SW 1271 (cell line): ENCODE results near the gene TCF3.
"Not testable (repeated sequence)": the region's sequence is repeated elsewhere in the genome, so short reads cannot be mapped to it uniquely, and the experiment has no call there.

Source experiments
- DNase-seq, 2 experiments: peaks; one replicate each; lab custom pipeline; 2025; lab: John Stamatoyannopoulos, UW

The TCF3 gene

DNA sequence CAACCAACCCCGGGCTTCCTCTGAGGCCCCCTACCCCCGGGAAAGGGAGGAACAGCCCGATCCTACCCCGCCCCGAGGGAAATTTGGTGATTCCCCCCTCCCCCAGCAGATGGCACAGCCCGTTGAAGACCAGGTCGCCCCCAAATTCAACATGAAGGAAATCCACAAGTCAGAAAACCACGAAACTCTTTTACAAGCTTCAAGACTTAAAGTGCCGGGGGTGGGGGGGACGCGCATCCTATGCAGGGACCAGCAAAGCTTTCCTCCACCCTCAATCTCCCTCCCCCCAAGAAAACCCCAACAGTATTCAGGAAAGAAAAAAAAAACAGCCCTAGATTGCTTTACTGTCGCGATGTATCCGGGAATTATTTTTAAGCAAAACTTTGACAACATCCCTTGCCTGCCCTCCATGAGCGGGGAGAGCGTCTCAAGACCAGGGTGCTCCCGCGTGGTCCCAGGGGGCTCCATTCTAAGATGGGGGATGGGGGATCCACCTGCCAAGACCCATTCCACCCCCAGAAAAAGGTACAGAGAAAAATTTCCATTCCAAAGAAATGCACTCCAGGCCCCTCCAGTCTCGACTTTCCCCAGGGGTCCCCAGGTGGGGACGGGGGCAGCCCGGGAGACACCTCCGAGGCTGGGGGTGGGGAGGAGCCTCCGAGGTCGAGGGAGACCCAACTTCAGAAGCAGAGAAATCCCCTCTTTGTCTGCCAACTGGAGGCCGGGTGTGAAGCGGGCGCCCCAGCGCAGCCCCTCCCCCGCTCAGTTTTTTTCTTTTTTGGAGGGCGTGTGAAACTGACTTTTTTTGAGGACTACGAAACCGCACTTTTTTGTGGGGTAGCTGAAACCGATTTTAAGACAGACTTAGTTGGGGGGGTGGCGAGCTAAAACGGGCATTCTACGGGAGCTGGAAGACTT, 1.5 kb downstream of the TCF3 start:
- DNase-seq: no peak

DNA sequence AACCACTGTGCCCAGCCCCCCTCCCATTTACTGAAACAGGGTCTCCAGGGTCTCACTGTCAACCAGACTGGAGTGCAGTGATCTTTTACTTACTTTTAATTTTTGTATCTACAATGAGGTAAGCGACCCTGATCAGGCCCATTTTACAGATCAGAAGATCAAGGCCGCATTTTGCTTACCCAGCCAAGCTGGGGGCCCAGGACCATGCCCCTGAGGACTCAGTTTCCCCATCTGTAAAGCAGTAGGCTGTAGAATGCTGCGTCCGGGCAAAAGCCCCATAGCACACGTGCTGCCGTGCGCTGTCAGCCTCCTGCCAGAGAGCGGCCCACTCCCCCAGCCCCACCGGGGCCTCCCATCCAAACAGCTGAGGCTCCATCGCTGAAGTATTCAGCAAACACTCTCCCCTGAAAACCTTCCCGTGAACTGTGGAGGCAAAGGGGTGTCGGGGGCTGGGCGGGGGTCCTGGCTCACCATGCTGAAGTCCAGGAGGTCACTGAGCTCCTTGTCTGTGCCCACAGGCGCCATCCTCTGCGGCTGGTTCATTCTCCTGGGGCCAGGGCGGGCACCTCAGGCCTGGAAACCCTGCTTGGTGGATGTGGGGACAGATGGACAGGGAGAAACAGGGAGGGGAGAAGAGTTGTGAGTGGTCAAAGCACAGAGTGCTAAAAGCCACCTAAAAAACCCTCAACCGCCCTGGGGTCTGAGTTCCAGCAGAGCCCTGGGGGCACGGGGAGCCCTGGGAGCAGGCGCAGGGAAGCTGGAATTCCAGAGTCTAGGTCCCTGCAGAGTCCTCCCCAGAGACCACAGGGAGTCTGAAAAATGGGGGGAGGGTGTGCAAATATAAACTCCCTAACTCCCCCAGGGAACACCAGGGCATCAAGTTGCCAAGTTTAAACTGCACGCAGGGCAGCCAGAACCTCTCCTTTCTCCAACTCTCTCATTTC, 2.4 kb downstream of the TCF3 start:
- no peak for DNase-seq

DNA sequence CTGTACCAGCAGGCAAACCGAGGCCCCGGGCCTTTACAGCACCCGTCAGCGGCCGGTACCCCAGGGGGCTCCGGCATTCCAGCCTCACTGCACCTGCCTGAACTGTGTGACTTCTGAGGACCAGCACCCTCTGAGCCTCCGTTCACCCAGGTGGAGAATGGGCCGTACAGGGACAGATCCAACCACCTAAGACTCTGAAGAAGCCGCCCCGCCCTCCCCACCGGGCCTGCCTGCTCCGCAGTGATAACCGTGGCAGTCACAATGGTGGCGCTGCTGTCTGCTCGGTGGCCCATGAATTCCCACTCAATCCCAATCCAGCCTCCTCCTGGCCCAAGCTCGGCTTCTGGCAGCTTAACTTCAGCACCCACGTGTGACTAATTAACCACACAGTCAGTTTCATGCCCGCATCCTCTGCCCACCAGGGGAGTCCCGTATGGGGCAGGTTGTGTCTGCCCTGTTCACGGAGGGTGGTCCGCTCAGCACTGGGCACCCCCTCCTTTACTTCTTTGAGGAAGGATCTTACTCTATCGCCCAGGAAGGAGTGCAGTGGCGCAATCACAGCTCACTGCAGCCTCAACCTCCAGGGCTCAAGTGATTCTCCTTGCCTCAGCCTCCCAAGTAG, 3.4 kb downstream of the TCF3 start:
- DNase-seq: no peak

- DNase-seq: no peak
These were observed 4.0 kb downstream of the TCF3 start for GRCh38 chr19:1648459-1648849.

GRCh38 chr19:1647501-1648458, 4.6 kb downstream of the TCF3 start:
- no peak for DNase-seq

DNA sequence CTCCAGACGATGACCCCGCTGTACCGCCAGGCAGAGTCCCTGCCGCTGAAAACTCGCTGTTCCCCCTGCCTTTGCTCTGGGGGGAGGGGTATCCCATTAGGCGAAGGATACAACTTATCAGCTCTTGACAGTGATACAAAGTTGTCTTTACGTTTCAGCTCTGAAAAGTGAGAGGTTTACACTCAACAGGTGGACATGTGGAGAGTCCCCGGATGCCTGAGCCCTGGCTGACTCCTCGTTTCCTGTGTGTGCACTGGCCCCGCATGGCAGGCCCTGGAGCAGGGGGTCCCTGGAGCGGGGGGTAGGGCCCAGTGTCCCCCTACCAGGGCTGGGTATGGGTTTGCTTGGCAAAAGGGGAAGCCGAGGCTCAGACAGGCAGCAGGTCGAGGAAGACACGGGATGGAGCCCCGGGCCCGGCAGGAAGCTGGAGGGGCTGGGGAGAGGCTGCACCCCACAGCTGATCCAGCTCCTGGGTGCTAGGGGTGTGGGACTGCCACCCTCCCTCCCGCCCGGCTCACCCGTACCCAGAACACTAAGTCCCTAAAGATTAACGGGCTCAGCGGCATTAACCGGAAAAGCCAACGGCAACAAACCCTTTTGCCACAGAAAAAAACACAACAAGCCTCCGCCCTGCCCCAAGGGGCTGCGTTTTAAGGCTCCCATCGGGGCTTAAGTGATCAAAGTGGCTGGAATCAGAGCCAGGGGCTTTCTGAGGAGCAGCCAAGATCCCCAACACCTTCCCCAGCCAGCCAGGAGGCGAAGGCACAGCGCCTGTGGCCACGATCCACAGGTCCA, 5.6 kb downstream of the TCF3 start:
- no peak for DNase-seq

DNA sequence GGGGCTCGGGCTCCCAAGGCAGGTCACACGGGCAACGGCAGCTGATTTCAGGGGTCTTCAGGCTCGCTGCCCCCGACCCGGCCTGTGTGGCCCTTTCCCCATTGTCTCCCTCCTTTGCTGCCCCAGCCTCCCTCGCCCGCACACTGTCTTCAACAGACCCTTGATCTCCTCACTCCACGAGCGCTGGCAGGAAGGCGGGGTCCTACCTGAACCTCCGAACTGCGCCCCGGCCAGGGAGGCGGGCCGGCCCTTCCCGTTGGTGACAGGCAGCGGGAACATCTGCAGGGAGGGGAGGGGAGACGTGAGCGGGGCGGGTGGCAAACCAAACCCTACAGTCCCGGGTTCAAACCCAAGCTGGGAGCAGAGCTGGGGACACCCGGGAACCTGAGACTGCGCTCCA, 6.3 kb downstream of the TCF3 start:
- no peak for DNase-seq

DNA sequence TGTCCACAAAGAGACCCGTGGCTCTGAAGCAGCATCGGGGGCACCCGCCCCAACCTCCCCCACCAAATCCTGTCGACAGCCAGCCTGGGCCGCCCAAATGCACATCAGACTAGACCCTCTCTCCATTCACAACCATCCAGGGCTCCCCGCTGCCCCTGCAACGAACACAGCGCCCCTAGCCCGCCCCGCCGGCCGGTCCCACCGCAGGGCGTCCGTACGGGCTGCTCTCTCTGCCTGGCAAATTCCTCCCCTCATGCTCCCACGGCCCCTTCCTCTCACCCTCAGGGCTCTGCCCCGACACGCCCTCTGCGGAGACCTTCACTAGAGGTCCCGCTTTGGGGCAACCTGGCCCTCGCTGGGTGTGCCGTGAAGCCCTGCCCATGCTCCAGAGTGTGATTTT, 7.1 kb downstream of the TCF3 start:
- no peak for DNase-seq

GRCh38 chr19:1644070-1644469, 8.3 kb downstream of the TCF3 start:
- no peak for DNase-seq

DNA sequence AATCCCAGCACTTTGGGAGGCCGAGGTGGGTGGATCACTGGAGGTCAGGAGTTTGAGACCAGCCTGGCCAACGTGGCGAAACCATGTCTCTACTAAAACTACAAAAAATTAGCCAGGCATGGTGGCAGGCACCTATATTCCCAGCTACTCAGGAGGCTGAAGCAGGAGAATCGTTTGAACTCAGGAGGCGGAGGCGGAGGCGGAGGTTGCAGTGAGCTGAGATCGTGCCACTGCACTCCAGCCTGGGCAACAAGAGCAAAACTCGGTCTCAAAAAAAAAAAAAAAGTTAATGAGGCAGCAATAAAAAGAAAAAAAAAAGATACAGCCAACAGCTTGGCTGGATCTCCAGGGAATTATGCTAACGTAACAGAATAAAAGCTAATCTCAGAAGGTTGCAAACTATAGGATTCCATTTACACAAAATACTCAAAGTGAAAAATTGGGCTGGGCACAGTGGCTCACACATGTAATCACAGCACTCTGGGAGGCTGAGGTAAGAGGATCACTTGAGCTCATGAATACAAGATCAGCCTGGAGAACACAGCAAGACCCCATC, 11.4 kb downstream of the TCF3 start:
- not testable (repeated sequence) for DNase-seq

DNA sequence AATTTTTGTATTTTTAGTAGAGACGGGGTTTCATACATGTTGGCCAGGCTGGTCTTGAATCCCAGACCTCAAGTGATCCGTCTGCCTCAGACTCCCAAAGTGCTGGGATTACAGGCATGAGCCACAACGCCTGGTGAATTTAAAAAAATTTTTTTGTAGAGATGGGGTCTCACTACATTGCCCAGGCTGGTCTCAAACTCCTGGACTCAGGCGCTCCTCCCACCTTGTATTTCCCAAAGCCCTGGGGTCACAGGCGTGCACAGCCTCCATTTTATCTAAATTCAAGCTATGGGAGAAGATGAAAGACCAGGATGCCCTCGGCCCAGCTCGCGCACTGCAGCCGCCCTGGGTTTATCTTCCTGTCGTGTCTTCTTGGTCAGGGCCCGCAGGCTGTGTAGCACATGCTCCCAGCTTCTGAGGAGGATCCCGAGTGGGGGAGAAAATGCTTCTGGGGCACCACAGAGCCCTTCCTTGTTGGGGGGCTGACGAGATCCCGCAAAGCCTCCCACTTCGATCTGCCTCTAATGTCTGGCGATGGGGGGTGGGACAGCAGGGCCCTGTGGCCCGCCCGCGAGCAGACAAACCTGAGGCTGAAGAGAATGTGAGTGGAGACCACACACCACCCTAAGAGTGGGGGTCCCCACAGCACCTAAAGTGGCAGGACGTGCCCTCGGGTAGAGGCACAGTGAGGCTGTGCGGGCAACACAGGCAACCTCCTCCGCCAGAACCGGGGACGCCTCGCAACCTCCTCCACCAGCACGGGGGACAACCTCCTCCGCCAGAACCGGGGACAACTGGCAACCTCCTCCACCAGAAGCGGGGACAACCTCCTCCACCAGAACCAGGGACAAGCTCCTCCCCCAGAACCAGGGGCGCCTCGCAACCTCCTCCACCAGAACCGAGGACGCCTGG, 15.8 kb downstream of the TCF3 start:
- DNase-seq: no peak

DNA sequence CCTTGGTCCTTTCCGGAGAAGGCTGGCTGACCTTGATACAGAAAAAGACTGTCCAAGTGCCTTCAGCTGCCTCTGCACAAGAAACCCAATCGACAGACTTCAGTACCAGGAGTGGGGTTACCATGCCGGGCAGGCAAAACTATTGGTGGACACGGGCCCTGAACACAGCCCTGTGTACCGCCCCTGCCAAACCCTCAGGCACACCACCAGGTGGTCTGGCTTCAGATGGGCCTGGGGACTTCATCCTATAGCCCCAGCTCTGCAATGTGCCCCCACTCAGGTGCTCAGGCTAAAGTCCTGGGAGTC, 17.5 kb downstream of the TCF3 start:
- DNase-seq: no peak

- DNase-seq: no peak
These were observed 18.0 kb downstream of the TCF3 start for GRCh38 chr19:1634242-1634937.

GRCh38 chr19:1633269-1633826, 19.1 kb downstream of the TCF3 start:
- no peak for DNase-seq

- no peak for DNase-seq
These were observed 19.8 kb downstream of the TCF3 start for GRCh38 chr19:1632462-1633268.

GRCh38 chr19:1631557-1632100, 20.8 kb downstream of the TCF3 start:
- DNase-seq: no peak

DNA sequence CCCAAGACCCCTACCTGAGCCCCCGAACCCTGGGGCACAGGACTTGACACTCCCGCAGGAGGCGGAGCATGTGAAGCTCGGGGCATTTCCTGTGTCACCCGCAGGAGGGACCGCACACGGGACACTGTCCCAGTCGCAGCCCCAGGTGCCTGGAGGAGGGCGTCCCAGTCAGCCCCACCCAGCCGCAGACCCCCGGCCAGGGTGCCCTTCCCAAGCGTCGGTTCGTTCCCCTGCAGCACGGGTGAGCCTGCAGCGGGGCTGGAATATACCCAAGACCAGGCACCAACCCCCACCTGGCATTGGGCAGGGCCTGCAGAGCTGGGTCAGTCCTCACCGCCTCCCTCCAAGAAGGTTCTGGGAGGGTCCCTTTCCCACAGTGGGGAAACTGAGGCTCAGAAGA, 21.6 kb downstream of the TCF3 start:
- DNase-seq: no peak
